B cell (primary cell): ENCODE measurements around the gene INPP4A. TPM values are rescaled to one million over a fixed set of nuclear protein-coding genes. Genes with fewer than 3 reads are reported as not detected.

Source experiments
- ATAC-seq: fragments of 200-7000 bp; cut with Tn5 transposase; one replicate; pipeline ENCODE4 v1.10.0; 2021; ENCODE audit warnings: low read depth, mild to moderate bottlenecking, moderate number of reproducible peaks, moderate library complexity
- CTCF ChIA-PET: fragments of 350-600 bp; sonication (Branson Sonifier 250); formaldehyde crosslinking; loops from one replicate; lab custom pipeline; 2021; ENCODE audit warnings: antibody characterized with exemption, inconsistent platforms; lab: Charles Lee
- POLR2A ChIA-PET: fragments of 350-600 bp; sonication (Branson Sonifier 250); formaldehyde crosslinking; loops from one replicate; lab custom pipeline; 2021; ENCODE audit warnings: antibody characterized with exemption; lab: Charles Lee
- DNase-seq: peaks from one replicate; pipeline ENCODE4 v3.0.0; 2013
- H2AFZ ChIP-seq: 2 replicates; pipeline ENCODE4 v1.6.1; 2012; ENCODE audit warnings: mild to moderate bottlenecking, low read depth, low read length; ENCODE audit not compliant: insufficient read depth, poor library complexity, severe bottlenecking
- H3K27ac ChIP-seq, 2 donors: 1 replicate in 1 of 2; 2 replicates in 1 of 2; pipeline ENCODE4 v1.5.1; 2012 to 2013; ENCODE audit warnings: low read length in 2 of 2, mild to moderate bottlenecking in 2 of 2, moderate library complexity in 1 of 2
- H3K27me3 ChIP-seq, 4 experiments: fragments of 200-600 bp in 1 of 4; sonication (generic) in 1 of 4; replicated peaks in 1 of 4; 1 replicate in 2 of 4; 2 replicates in 2 of 4; pipeline versions ENCODE4 v1.6.1 to v1.7.0; 2013 to 2016; ENCODE audit warnings: low read length in 3 of 4, mild to moderate bottlenecking in 2 of 4, mixed read lengths in 1 of 4, moderate library complexity in 1 of 4; ENCODE audit not compliant: insufficient read depth in 4 of 4, control insufficient read depth in 3 of 4; ENCODE audit errors: control extremely low read depth in 1 of 4
- H3K36me3 ChIP-seq, 2 experiments: replicated peaks in 1 of 2; 1 replicate in 1 of 2; 2 replicates in 1 of 2; pipeline versions ENCODE4 v1.6.1 to v1.7.1; 2013; ENCODE audit warnings: low read length in 1 of 2; ENCODE audit not compliant: insufficient read depth in 2 of 2, control insufficient read depth in 1 of 2; ENCODE audit errors: control extremely low read depth in 1 of 2, extremely low read depth in 1 of 2
- H3K4me1 ChIP-seq, 2 donors: fragments of 200-600 bp in 1 of 2; sonication (generic) in 1 of 2; 1 replicate in 1 of 2; 2 replicates in 1 of 2; pipeline versions ENCODE4 v1.5.1 to v1.6.1; 2013 to 2017; ENCODE audit warnings: low read length in 2 of 2; ENCODE audit not compliant: control insufficient read depth in 2 of 2, insufficient read depth in 2 of 2
- H3K4me2 ChIP-seq: replicated peaks from 2 replicates; pipeline ENCODE3; 2012; ENCODE audit warnings: mild to moderate bottlenecking, low read depth, low read length; ENCODE audit not compliant: poor library complexity, severe bottlenecking
- H3K4me3 ChIP-seq, 5 experiments: fragments of 200-600 bp in 1 of 5; sonication (generic) in 1 of 5; 1 replicate in 3 of 5; 2 replicates in 2 of 5; pipeline versions ENCODE4 v1.5.1 to v1.7.0; 2011 to 2016; ENCODE audit warnings: low read length in 4 of 5, mild to moderate bottlenecking in 4 of 5, low read depth in 2 of 5, control low read depth in 1 of 5, moderate library complexity in 1 of 5; ENCODE audit not compliant: insufficient read depth in 1 of 5; ENCODE audit errors: control extremely low read depth in 1 of 5, extremely low read depth in 1 of 5
- H3K79me2 ChIP-seq: fragments of 200-600 bp; sonication (generic); one replicate; pipeline ENCODE4 v1.6.0; 2016; ENCODE audit warnings: low read length; ENCODE audit not compliant: control insufficient read depth, insufficient read depth
- H3K9ac ChIP-seq: fragments of 200-600 bp; sonication (generic); 2 replicates; pipeline ENCODE4 v1.6.1; 2017; ENCODE audit warnings: mild to moderate bottlenecking, low read length, moderate library complexity
- H3K9me3 ChIP-seq, 3 donors: one replicate each; pipeline versions ENCODE4 v1.6.1 to v1.7.1; 2013; ENCODE audit warnings: low read length in 2 of 3; ENCODE audit not compliant: control insufficient read depth in 2 of 3, insufficient read depth in 1 of 3; ENCODE audit errors: control extremely low read depth in 1 of 3
- H4K20me1 ChIP-seq: 2 replicates; pipeline ENCODE4 v1.6.0; 2012; ENCODE audit warnings: mild to moderate bottlenecking, low read length; ENCODE audit not compliant: insufficient read depth, control insufficient read depth, poor library complexity, severe bottlenecking
- H3K27ac Mint-ChIP-seq: one replicate; pipeline ENCODE4 v1.8.0; 2021; ENCODE audit warnings: mixed read lengths
- H3K27me3 Mint-ChIP-seq: one replicate; pipeline ENCODE4 v1.8.0; 2021; ENCODE audit warnings: mixed read lengths
- H3K4me1 Mint-ChIP-seq: one replicate; pipeline ENCODE4 v1.8.0; 2021; ENCODE audit warnings: mixed read lengths
- H3K4me3 Mint-ChIP-seq: one replicate; pipeline ENCODE4 v1.8.0; 2021; ENCODE audit warnings: mixed read lengths
- H3K9me3 Mint-ChIP-seq: one replicate; pipeline ENCODE4 v1.8.0; 2022; ENCODE audit warnings: mixed read lengths; ENCODE audit not compliant: insufficient read depth
- CTCF ChIP-seq: fragments of 200-600 bp; IDR thresholded peaks from one replicate; pipeline ENCODE4 v1.8.0; 2022; ENCODE audit warnings: antibody characterized with exemption, mild to moderate bottlenecking
- EZH2 ChIP-seq: IDR thresholded peaks from 2 replicates; pipeline ENCODE4 v1.6.1; 2012; ENCODE audit warnings: borderline replicate concordance, low read depth, mild to moderate bottlenecking, moderate library complexity, low read length; ENCODE audit not compliant: insufficient read depth, poor library complexity, severe bottlenecking
- WGBS: methylation state at CpG from one replicate; pipeline ENCODE4 v1.1.5; 2013; ENCODE audit warnings: missing lambda C conversion rate; ENCODE audit not compliant: insufficient coverage; 5-methylcytosine and 5-hydroxymethylcytosine counted together
- intact Hi-C: fragments of 100-400 bp; cut with micrococcal nuclease; formaldehyde crosslinking; loops from one replicate; pipeline ENCODE4 v1.10.0; 2022
- polyA plus RNA-seq: library from polyadenylated mRNA; depleted of rRNA; stranded (reverse); fragments of >200 nt; gene quantifications from 2 replicates; pipeline ENCODE4 v1.2.3, GENCODE V29; 2012
- total RNA-seq, 2 donors: library from RNA; stranded (reverse); fragments of 120-200 nt in 1 of 2; gene quantifications; 1 replicate in 1 of 2; 2 replicates in 1 of 2; pipeline versions ENCODE4 v1.2.3 to v1.2.4, GENCODE V29; 2013 to 2022

INPP4A gene
- total and polyA plus RNA-seq, 2 donors (not counting 1 experiment from before 2014, with no cell fraction given) = 10.7 to 22.5 TPM

DNA sequence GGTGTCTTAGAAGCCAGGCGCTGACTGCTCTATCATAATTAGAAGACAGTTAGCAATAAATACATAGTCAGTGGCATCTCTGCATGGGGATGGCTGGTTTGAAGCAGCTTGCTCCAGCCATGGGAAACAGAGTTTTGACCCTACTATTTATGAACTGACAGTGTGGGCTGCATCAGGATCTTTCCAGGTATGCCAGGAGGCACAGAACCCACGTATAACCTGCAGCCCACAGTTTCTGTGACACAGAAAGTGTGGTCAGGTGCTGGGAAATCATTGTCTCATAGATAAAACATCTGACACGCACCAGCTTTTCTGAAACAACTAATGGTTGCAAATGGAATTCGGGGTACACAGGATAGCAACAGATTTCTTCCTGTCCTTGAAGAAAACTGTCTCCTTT is 34.7 kb downstream of the INPP4A start:
- CTCF ChIA-PET = interaction anchor here (1.4 kb wide), 1 partner anchor 9 kb away, joined by 5 read pairs; no protein-coding TSS in a partner anchor
- 33% methylated on average over 2 of the region's 4 CpGs for whole genome bisulfite sequencing
- Mint-ChIP-seq H3K9me3 (no peaks in the 10 kb centered on the region), H3K4me1 (peaks cover 67% of the 10 kb centered on the region), H3K27me3 (no peaks in the 10 kb centered on the region), H3K27ac (no peak overlapping the region), H3K4me3 (no peak overlapping the region)
- Histone ChIP-seq H3K4me1 (peaks cover 29 to 61% of the 10 kb centered on the region in 2 donors), H3K36me3 (no peaks in the 10 kb centered on the region), H3K9me3 (peaks cover 0 to 5% (median 0%) of the 10 kb centered on the region in 3 donors), H3K4me3 (no peak overlapping the region), H4K20me1 (no peaks in the 10 kb centered on the region), H2AFZ (no peak overlapping the region), H3K9ac (no peak overlapping the region), H3K27ac (no peak overlapping the region), H3K79me2 (peaks cover 78% of the 10 kb centered on the region), H3K4me2 (no peak overlapping the region), H3K27me3 (peaks cover 0 to 4% (median 0%) of the 10 kb centered on the region in 4 experiments)
- intact Hi-C loops = no loop called here
- TF ChIP-seq EZH2 (no peak), CTCF (no peak)
- ATAC-seq (no peak), DNase-seq (no peak)
- POLR2A ChIA-PET = no interaction called here

DNA sequence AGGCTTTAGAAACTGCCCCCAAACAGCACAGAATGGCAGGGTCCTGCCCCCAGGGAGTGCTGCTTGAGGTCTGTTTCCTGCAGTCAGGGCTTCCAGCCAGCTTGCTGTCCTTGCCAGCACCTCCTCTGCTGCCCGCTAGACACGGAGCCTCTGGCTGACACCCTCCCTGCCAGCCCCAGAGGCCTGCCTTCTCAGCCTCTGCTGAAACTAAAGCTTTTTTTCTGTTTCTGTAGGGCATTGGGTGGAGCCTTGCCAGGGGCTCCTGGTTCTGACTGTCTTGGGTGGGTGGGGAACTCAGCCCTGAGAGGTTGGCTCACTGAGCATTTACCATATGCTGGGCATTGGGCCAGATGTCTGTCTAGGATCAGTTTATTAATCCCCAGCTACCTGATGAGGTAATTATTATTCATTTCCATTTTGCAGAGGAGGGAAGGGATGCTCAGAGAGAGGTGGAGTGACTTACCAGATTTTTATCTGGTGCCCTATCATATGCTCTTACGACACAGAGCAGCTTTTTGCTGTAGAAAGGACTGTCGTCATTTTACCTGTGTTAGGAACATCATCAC is 35.4 kb downstream of the INPP4A start:
- Histone ChIP-seq H3K4me3 (no peak overlapping the region), H3K36me3 (no peaks in the 10 kb centered on the region), H3K27ac (no peak overlapping the region), H3K27me3 (peaks cover 0 to 4% (median 0%) of the 10 kb centered on the region in 4 experiments), H3K4me2 (peak overlapping the region; percentile 2), H2AFZ (no peak overlapping the region), H3K9me3 (peaks cover 0 to 5% (median 0%) of the 10 kb centered on the region in 3 donors), H4K20me1 (no peaks in the 10 kb centered on the region), H3K79me2 (peaks cover 73% of the 10 kb centered on the region), H3K9ac (no peak overlapping the region), H3K4me1 (peaks cover 29 to 60% of the 10 kb centered on the region in 2 donors)
- no peak for ATAC-seq
- H3K9me3 Mint-ChIP-seq = no peaks in the 10 kb centered on the region
- 51% methylated on average over 4 of the region's 4 CpGs for WGBS
- no peak overlapping the region for H3K27ac Mint-ChIP-seq
- H3K4me1 Mint-ChIP-seq = peaks cover 66% of the 10 kb centered on the region
- H3K27me3 Mint-ChIP-seq = no peaks in the 10 kb centered on the region
- no peak overlapping the region for H3K4me3 Mint-ChIP-seq
- ChIA-PET POLR2A (no interaction called here), CTCF (interaction anchor here (1.4 kb wide), 1 partner anchor 8 kb away, joined by 5 read pairs; no protein-coding TSS in a partner anchor)
- TF ChIP-seq EZH2 = no peak
- TF ChIP-seq CTCF = no peak
- DNase-seq = no peak
- intact Hi-C loops = no loop called here
